EL (cell line): ENCODE results near the gene TMCC3.
"Not testable (repeated sequence)": the region's sequence is repeated elsewhere in the genome, so short reads cannot be mapped to it uniquely, and the experiment has no call there.

Source experiments
- DNase-seq: peaks from one replicate; pipeline ENCODE4 v3.0.0-alpha.2; 2016

TMCC3 gene

DNA sequence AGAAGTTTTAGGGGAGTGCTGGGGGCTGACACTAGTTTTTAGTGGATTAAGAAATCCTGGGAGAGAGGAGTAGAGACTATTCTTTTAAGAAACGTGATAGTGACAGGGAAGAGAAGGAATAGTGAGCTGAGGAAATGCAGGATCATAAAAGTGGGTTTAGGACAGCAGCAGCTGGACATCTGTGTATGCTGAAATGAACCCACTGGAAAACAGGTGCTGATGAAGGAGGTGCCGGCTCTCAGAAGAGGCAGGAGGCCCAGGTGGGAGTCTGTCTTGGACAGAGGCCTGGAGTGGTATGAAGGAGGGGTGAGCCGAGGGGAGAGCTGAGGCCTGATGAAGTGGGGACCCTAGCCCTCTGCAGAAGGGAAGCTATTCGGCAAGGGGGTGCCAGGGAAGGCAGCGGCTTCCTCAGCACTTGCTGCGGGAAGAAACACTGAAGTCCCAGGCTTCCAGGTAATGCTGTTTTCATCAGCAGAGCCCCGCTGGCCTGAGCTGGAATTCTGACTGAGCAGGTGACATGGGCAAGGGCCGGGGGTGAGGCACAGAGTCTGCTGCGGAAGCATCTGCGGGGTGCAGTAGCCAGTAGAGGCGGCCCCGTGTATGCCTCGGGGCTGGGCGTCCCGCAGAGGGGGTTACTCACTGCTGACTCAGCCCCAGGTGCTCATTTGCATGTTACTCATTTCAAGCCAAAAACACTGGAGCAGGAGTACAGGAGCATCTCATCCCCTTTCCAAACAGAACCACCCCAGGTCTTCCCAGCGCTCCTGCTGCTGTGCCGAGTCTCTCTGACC lies 89.7 kb downstream of the TMCC3 start:
- peak; percentile 56 for DNase-seq

DNA sequence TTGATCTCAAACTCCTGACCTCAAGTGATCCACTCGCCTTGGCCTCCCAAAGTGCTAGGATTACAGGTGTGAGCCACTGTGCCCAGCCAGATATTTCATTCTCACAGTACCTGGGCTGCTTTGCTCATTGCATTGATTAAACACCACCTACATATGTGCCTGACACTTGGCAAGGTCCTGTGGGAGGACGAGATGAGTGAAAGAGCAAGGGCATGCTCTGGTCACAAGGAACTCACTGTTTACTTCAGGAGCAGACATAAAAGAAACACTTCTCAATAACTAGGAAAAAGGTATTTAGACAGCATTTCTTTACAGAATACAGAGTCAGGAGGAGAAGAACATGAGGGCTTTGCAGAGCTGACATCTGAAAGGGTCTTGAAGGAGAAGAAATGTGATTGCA lies 91.7 kb downstream of the TMCC3 start:
- DNase-seq: no peak

DNA sequence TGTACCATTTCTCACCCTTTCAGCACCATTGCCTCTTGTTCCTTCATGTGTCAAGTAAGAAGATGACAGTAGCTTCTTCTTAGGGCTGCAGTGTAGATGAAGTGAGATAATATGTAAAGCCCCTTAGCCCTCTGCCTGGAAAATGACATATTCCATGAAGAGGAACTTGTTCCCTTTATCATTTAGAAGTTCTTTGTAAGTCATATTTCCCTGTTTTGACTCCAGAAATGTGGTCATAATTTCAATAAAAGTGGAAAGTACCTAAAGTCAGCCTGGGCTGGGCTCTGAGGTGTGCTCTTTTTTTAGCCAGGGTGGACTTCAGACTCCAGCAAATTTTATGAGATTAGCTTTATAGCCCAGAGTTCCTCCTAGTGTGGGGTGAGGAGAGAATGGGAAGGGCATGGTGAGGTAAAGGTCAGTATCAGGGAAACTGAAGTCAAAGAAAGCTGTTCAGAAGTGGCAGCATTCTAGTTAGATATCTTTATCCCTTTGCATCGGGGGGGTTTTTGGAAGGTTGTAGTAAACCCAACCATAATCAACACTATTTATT lies 92.5 kb downstream of the TMCC3 start:
- DNase-seq: no peak

DNA sequence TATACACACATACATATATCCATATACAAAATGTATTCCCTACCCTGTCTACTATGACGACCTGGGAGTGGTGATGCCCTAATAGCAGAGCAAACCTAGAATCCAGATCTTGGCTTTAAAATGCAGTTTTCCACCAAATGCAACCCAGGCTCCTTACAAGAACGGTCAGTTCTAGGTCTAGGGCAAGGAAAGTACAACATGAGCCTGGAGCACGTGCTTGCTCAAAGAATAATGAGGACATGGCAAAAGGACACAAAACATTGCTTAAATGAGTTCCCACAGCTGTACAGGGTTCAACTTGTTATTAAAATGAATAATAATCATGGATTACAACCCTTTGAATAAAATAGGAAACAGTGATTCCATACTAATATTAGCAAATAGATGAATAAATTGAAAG lies 94.7 kb downstream of the TMCC3 start:
- no peak for DNase-seq

DNA sequence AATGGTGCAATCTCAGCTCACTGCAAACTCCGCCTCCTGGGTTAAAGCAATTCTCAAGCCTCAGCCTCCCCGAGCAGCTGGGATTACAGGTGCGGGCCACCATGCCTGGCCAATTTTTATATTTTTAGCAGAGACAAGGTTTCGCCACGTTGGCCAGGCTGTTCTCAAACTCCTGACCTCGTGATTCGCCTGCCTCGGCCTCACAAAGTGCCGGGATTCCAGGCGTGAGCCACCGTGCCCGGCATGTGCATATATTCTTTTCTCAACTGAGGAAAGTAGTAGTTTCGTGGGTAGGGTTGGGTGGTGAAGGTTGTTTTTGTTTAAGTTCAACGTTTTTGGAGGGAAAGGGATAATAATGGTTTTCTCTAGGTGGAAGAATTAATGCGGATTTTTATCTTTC lies 96.5 kb downstream of the TMCC3 start:
- DNase-seq: no peak

DNA sequence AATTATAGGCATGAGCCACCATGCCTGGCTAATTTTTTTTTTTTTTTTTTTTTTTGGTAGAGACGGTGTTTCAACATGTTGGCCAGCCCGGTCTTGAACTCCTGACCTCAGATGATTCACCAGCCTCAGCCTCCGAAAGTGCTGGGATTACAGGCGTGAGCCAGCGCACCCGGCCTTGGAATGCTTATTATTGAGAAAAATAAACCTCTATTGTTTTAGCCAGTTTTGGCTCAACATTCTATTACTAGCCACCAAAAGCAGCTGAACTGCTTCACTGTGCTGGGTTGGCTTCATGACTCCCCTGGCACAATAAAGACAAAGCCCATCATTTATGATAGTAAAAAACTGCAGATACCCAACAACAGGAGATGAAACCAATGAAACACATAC lies 97.2 kb downstream of the TMCC3 start:
- DNase-seq: peak; percentile 87

DNA sequence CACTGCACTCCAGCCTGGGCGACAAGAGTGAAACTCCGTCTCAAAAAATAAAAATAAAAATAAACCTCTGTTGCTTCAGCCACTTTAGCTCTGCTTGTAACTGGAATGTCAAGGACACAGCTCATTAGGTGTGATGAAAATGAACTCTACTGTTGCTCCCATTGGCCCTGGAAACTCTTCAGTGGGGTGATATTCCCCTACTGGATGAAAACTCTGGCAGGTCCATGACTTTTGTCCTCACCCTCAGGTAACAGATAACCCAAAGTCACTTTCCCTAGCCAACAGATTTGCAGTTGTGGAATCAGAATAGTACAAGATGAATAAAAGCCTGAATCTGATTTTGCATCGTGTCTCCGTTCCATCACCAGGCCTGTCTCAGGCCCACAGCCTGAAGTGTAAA lies 98.5 kb downstream of the TMCC3 start:
- DNase-seq: no peak

DNA sequence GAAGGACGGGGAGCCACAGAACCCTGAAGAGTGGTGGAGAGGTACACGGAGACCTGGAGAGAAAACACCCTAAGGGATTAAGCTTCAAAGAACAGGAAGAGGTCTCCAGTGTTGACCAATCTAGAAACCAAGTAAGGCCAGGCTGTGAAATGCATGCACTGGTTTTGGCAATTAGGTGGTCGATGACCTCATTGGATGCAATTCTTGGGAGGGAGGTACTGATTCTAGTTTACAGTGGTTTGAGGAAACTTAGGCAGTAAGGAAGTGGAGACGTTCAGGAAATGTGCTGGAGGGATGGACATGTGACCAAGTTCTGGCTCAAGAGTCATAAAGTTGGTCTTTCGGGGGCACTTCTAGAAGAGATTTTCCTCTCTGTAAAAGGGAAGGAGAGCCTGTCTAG lies 99.4 kb downstream of the TMCC3 start:
- no peak for DNase-seq

DNA sequence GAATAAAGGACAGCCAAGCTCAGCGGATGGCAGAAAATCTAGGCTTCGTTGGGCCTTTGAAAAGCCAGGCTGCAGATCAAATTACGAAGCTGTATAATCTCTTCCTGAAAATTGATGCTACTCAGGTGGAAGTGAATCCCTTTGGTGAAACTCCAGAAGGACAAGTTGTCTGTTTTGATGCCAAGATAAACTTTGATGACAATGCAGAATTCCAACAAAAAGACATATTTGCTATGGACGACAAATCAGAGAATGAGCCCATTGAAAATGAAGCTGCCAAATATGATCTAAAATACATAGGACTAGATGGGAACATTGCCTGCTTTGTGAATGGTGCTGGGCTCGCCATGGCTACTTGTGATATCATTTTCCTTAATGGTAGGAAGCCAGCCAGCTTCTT lies 101.5 kb downstream of the TMCC3 start:
- not testable (repeated sequence) for DNase-seq

DNA sequence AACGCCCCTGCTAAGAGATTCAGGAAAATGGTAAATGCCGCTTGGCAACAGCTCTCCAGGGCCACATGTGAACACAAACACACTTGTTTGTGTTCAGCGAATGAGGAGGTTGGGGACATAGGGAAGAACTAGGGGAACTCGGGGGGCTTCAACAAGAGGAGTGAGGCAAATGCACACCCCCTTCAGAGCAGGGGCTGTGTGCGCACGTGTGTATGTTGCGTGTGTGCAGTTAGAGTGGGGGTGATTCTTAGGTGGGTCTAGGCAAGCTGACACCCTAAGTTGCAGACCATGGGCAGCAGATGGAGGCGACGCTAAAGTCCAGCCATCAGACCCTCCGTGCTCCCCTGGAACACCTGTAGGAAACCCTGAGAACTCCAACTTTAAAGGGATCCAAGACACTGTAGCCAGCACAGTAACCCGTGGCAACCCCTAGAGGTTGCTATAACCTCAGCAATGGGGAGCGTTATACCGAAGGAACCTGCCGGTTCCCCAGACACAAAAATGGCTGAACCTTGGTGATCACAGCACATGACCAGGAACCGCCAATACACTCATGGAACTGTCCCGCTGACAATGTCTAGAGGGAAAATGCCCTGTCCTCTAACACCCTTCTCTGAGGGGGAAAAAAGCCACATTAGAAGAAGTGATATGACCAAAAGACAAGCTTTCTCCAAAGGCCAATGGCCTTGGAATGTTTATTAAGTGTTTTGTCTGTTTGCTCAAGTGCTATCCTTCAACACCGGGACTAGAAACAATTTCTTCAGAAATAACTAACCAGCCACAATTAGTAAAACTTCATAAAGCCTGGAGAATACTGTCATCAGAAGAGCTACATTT lies 104.2 kb downstream of the TMCC3 start:
- peak; percentile 65 for DNase-seq

DNA sequence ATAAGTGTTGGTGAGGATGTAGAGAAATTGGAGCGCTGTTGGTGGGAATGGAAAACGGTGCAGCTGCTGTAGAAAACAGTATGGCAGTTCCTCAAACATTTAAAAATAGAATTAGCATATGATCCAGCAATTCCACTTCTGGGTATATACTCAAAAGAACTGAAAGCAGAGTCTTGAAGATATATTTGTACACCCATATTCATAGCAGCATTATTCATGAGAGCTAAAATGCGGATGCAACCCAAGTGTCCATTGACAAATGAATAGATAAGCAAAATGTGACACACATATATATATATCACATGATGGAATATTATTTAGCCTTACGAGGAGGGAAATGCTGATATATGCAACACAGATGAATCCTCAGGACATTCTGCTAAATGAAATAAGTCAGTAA lies 106.0 kb downstream of the TMCC3 start:
- no peak for DNase-seq

DNA sequence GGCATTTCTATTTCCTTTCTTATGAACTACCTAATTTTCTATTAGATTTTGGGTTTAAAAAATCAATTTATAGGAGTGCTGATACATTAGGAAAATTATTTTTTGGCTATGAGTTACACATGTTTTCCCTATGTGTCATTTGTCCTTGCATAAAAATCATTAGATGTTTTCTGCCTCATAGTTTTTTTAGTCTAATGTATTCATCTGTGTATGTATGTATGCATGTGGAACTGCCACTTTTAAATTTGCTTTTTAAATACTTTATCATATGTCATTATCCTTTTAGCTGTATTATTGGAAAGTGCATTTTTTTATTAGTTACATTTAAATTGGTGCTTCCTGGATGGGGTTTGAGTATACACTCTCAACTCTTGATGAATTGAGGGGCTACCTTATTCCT lies 112.0 kb downstream of the TMCC3 start:
- no peak for DNase-seq

DNA sequence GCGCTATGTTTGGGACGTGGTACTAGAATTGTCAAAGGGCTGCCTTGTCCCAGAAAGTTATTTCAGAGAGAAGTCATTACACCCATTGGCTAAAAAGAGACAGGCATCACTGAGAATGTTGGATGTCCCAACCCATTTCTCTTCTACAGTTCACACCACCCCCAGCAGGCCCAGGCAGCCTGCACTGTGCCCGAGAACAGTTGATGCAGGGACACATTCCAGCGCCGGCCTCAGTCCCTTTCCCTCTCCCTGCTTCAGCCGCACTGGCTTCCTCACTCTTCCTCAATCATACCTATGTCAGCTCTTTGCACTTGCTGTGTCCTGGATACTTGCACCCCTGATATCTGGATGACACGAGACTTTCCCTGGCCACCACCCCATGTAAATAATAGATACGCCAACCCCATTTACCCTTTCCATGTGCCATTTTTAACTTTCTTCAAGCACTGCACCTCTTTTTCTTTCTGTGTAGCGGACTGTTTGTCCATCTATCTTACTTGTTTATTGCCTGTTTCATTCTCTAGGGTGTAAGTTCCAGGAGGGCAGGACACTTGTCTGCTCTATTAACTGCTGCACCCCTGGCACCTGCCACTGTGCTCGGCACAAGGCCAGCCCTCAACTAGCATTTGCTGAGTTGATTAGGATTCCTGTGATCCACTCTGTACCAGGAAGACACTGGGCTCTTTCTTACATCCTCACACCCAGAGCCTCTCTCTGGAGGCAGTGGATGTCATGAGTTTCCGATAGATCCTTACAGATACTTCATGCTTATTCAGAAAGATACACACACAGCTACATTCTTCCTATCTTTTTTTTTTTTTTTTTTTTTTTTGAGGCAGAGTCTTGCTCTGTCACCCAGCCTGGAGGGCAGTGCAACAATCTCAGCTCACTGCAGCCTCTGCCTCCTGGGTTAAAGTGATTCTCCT lies 114.1 kb downstream of the TMCC3 start:
- no peak for DNase-seq

DNA sequence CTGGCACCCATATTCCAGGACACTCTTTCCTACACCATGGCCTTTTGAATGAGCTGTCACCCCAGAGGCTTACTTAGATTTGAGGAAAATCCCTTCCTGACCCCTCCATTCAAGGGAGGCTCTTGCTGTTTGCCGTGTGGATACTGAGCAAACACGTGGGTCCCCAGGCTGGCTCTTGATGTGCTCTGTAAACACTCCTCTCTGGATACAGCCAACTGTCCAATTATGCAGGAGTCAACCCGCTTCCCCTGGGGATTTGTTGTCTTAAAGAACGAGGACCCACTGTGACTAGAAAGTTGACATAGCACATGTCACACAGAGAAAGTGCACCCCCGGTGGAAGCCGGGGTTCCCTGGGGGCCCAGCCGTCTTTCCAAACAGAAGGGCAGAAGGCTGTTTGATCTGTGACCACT lies 114.8 kb downstream of the TMCC3 start:
- no peak for DNase-seq

DNA sequence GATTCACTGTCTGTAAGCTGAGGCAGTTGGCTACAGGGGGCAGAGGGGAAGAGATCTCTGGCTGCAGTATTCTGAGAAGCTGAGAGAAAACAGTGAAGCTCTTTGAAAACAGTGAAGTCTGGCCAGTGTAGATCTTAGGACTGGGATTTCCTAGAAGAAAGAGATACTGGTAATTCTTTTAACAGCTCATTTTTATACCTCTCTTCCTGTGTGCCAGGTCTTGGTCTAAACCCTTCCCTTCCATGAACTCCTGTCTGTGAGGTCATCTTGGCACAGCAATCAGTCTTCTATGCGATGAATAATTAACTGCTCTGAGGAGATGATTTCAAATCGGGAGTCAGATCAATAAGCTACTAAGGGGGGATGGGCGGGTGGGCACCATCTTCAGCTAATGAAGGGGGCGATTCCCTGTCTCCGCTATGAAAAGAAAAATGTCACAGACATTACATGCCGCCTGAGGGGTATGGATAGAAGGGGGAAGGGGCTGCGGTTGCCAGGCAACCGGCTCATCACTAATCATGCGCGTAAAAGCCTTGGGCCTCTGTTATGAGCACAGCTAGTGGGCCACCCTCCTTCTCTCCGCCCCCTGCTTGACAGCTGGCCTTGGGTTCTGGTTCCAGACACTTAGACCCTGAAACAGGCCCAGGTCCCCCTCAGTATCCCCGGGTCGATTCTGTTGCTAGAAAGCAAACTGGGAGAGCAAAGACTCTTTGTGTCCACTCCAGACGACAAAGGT lies 115.4 kb downstream of the TMCC3 start:
- no peak for DNase-seq

DNA sequence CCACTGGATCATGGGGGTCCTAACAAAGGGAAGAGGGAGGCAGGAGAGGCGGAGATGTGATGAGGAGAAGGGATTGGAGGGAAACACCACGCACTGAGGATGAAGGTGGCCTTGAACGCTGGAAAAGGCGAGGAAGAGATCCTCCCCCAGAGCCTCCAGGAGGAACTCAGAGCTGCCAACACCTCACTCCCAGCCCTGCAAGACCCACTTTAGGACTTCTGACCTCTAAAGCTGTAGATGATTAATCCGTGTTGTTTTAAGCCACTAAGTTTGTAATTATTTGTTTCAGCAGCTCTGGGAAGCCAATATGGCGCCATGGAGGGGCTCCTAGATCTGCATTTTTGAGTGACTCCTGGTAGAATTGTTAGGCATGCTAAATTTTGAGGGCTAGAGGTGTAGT lies 116.1 kb downstream of the TMCC3 start:
- no peak for DNase-seq

DNA sequence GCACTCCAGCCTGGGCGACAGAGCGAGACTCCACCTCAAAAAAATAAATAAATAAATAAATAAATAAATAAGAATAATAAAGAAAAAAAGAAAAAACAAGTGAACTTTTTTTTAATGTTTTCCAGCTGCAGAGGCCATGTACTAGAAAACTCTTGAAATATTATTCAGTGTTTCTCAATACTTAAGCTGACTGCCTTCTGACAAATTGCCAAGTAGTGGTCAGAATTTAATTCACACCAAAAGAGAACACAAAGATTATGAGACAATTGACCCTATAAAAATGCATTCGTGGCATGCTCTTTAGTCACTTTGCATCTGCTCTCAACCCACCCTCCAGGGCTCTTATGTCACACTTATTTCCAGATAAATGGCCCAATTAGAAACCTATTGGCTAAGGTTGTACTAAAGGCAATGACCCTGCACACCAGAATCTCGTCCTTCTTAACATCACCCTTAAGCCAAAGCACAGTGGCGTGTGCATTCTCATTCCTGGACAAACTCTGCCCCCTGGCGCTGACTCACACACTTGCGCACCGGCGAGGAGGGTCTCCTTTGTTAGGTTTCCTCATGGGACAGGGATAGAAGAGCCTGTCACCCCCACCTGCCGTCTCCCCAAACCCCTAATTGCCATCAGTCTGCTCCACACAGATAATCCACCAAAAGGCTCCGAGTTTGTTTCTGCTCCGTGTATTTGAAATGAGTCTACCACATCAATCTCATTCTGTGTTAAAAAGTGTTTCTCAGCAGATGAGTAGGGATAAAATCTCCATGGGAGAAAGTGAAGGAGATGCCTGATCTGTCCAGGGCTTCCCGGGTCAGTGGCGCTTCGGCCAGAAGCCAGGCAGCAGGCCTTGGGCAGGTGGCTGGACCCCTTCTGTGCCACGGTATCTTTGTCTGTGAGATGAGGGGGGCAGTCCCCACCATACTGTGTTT lies 117.6 kb downstream of the TMCC3 start:
- DNase-seq: peak; percentile 63

DNA sequence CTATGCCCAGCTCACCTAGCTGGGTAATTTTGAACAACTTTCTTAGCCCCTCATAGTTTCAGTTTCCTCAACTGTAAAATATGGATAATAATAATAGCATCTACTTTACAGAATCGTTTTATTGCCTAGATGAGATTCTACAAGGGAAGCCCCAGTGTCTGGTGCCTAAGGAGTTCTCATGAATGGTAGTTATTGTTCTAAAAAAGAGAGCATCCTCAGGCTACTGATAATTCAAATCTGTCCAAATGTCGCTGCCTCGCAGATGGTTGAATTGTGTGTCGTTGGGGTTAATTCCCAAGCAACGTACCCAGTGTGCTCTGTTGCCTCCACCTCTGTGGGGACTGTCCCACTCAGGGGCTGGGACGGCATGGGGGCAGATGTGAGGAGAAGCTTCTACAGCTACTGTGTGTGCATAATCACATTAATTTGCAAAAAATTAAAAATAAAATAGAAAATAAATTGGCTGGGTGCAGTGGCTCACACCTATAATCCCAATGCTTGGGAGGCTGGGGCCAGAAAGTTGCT lies 119.1 kb downstream of the TMCC3 start:
- no peak for DNase-seq

DNA sequence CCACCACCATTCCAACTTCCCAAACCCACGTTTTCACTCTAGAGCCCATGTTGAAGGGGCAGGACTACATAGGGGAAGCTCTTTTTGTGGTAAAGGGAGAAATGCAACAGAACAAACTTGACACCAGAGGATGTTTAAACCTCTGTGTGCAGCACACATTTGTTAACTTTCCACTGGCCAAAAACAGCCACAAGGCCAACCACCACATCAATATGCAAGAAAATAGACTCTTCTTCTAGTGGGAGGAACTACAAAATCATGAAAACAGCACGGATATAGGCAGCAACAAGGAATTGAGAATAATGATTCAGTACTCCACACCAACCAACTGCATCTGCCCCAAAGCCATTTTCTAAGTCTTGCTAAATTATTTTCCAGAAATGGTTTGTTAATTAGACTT lies 124.4 kb downstream of the TMCC3 start:
- DNase-seq: no peak
